Tibial nerve (tissue), 4 donors: ENCODE measurements around the gene CLIP1.

Experiments
- CTCF ChIP-seq, 5 experiments: fragments of 200-600 bp in 3 of 5; fragments of 450-650 bp in 2 of 5; sonication (generic) in 3 of 5; IDR thresholded peaks; one replicate each; pipeline ENCODE4 v1.5.1; 2016 to 2019; ENCODE audit warnings: antibody characterized with exemption in 5 of 5, mild to moderate bottlenecking in 3 of 5, moderate library complexity in 2 of 5
- EP300 ChIP-seq, 2 donors: sonication (generic); formaldehyde crosslinking; IDR thresholded peaks; one replicate each; pipeline ENCODE4 v1.6.1; 2017; ENCODE audit warnings: antibody characterized with exemption in 2 of 2, mild to moderate bottlenecking in 1 of 2
- POLR2A ChIP-seq, 2 donors: fragments of 450-650 bp; IDR thresholded peaks; one replicate each; pipeline ENCODE4 v1.6.1; 2017; ENCODE audit warnings: antibody characterized with exemption in 2 of 2, mild to moderate bottlenecking in 2 of 2, moderate library complexity in 2 of 2

GRCh38 chr12:122382919-122383350 lies 39.5 kb downstream of the CLIP1 start:
- TF ChIP-seq CTCF (IDR thresholded peaks at IDR 0.05) (no peak), POLR2A (IDR thresholded peaks at IDR 0.05) (no peak), EP300 (IDR thresholded peaks at IDR 0.05) (no peak)
